HG02763 (cell line): Measurements from ENCODE around the gene GPR87.
A peak's percentile ranks its signal among the peaks of the same experiment; 100 is the strongest.

ENCODE experiments used
- ATAC-seq: cut with Tn5 transposase; IDR thresholded peaks from one replicate; pipeline ENCODE4 v1.9.1; 2021; ENCODE audit warnings: mild to moderate bottlenecking, moderate library complexity; ENCODE audit not compliant: unreplicated experiment

The GPR87 gene

GRCh38 chr3:151316267-151316991 lies at the start of gene GPR87:
GPR87 (minus strand) TSS chr3:151316820; CDS start chr3:151300100, 16,720 bp downstream.
- ATAC-seq = no peak

- ATAC-seq = no peak
These were observed 46.1 kb upstream of the GPR87 start for GRCh38 chr3:151362751-151363174.

GRCh38 chr3:151357463-151357850 lies 40.8 kb upstream of the GPR87 start:
- ATAC-seq = no peak

- ATAC-seq = no peak
These were observed 40.3 kb upstream of the GPR87 start for GRCh38 chr3:151356794-151357462.

GRCh38 chr3:151351648-151352047 lies 35.0 kb upstream of the GPR87 start:
- peak; percentile 15 for ATAC-seq

- peak; percentile 82 for ATAC-seq
These were observed 34.6 kb upstream of the GPR87 start for GRCh38 chr3:151351219-151351618.

- ATAC-seq = no peak
These were observed 34.0 kb upstream of the GPR87 start for GRCh38 chr3:151350656-151351055.

GRCh38 chr3:151347432-151347831 lies 30.8 kb upstream of the GPR87 start:
- no peak for ATAC-seq

- no peak for ATAC-seq
These were observed 29.7 kb upstream of the GPR87 start for GRCh38 chr3:151346292-151346691.

GRCh38 chr3:151345859-151346258 lies 29.2 kb upstream of the GPR87 start:
- no peak for ATAC-seq

GRCh38 chr3:151331696-151332095 lies 15.1 kb upstream of the GPR87 start:
- ATAC-seq = no peak

GRCh38 chr3:151330899-151331298 lies 14.3 kb upstream of the GPR87 start:
- no peak for ATAC-seq

- ATAC-seq = no peak
These were observed 13.8 kb upstream of the GPR87 start for GRCh38 chr3:151330379-151330778.

- no peak for ATAC-seq
These were observed 12.7 kb upstream of the GPR87 start, which contains the start of gene P2RY13 for GRCh38 chr3:151329363-151329762. P2RY13 (minus strand) TSS chr3:151329549; CDS start chr3:151329528, 21 bp downstream.

- no peak for ATAC-seq
These were observed 11.8 kb upstream of the GPR87 start for GRCh38 chr3:151328298-151328995.

GRCh38 chr3:151327571-151328198 lies 11.1 kb upstream of the GPR87 start:
- no peak for ATAC-seq

- ATAC-seq = no peak
These were observed 5.9 kb upstream of the GPR87 start for GRCh38 chr3:151322511-151322910.

- no peak for ATAC-seq
These were observed 4.9 kb upstream of the GPR87 start for GRCh38 chr3:151321526-151321925.

GRCh38 chr3:151320131-151320530 lies 3.5 kb upstream of the GPR87 start:
- no peak for ATAC-seq

GRCh38 chr3:151319628-151320027 lies 3.0 kb upstream of the GPR87 start:
- ATAC-seq = no peak

- ATAC-seq = no peak
These were observed 2.4 kb upstream of the GPR87 start for GRCh38 chr3:151318991-151319390.
